GM12892 (cell line): ENCODE data around the gene ADPRM.

Experiments used
- POLR2A ChIP-seq: IDR thresholded peaks from 2 replicates; pipeline ENCODE4 v1.6.1; 2011; ENCODE audit warnings: low read depth, low read length, control low read depth
- POLR2AphosphoS5 ChIP-seq: IDR thresholded peaks from 2 replicates; pipeline ENCODE4 v1.6.1; 2011; ENCODE audit warnings: low read depth, low read length, control low read depth
- TAF1 ChIP-seq: IDR thresholded peaks from 2 replicates; pipeline ENCODE4 v1.6.1; 2011; ENCODE audit warnings: low read depth, mild to moderate bottlenecking, control low read depth, low read length, borderline replicate concordance

- TF ChIP-seq POLR2AphosphoS5 (no peak), POLR2A (no peak), TAF1 (no peak)
Measured at GRCh38 chr17:10702574-10702973, 5.2 kb downstream of the ADPRM start.
